Fibroblast of upper back skin (primary cell): Measurements from ENCODE around the gene CTAGE1.
A peak's percentile ranks its signal among the peaks of the same experiment; 100 is the strongest.

ENCODE experiments used
- DNase-seq: peaks from one replicate; pipeline ENCODE4 v3.0.0-alpha.2; 2013

Gene CTAGE1

DNA sequence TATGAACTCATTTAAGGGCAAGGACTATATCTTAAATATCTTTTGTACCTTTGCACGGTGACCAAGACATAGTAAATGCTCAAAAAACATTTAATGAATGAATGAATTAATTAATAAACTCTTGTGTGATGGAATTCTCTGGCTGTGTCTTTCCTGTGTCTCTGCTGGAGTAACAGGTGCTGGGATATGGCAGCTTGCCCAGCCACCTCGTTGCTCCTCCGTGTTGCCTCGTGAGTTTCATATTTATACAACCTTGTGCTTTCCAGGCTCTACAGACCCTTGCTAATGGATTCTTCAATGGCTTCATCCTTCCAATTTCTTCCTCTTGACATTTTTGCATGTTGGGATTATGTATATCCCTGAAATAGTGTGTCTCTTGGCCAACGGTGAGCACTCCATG is 30.4 kb downstream of the CTAGE1 start:
- no peak for DNase-seq

GRCh38 chr18:22385718-22386117 is 32.0 kb downstream of the CTAGE1 start:
- DNase-seq, result peak; percentile 92

GRCh38 chr18:22378672-22379282 is 38.9 kb downstream of the CTAGE1 start:
- no peak for DNase-seq

DNA sequence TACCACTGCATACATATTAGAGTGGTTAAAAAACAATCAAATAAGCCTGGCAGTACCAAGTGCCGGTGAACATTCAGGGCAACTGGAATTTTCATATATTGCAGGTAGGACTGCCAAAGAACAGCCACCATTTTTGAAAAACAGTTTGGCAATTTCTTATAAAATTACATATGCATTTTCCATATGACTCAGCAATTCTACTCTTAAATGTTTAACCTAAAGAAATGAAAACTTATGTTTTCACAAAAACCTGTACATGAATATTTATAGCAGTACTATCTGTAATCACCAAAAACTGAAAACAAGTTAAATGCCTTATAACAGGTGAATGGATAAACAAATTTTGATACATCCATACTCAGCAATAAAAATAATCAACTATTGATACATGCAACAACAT is 39.9 kb downstream of the CTAGE1 start:
- DNase-seq, result no peak

- DNase-seq, result no peak
Measured at GRCh38 chr18:22370414-22370813, 47.3 kb downstream of the CTAGE1 start.

DNA sequence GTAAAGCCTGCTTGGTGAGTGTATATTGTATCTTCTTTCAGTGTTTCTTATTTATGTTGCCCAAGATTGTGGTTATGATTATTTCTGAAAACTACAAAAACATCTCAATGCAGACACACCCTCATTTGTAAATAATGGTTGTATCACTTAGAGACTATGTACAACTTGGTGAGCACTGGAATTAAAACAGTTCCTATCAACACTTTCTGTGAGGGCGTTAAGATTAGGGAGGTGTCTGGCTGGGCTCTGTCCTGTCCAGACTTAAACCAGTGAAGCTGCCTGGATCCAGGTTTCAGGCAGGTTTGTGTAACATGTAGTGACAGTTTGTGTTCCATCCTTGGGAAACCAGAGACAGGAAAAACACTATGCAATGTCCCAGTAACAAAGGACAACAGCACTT is 49.7 kb downstream of the CTAGE1 start:
- no peak for DNase-seq

DNA sequence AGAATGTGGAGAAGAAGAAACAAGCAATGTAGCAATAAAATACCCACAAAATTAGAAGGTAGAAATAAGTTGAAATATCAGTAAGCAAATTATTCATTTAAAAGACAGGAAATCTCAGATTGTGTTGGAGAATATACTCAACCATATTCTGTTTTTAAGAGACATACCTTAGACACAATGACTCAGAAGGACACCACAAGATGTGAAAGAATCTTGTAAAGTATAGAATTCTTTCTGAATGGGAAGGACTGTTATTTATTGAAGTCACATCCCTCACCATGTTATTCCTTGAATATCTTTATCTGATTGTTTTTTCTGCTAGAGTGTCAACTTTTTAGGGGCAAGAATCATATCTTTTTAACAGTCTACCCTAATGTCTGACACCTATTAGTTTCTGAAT is 50.4 kb downstream of the CTAGE1 start:
- no peak for DNase-seq

DNA sequence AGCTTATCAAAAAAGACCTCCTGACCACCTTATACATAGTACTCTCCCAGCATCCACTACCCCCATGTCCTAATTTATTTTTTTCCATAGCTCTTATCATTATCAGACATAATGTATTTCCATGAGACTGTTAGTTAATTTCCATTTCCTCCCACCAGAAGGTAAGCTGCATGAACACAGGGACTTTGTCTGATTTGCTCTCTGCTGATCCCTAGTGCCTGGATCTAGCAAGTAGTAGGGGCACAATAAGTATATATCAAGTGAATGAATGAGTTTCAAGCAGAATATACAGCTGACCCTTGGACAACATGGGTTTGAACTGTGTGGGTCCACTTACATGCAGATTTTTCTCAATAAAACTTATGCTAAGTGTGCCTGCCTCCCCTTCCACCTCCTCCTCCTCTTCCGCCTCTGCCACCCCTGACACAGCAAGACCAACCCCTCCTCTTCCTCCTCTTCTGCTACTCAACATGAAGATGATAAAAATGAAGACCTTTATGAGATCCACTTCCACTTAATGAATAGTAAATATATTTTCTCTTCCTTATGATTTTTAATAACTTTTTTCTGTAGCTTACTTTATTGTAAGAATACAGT is 53.8 kb downstream of the CTAGE1 start:
- no peak for DNase-seq
